HG03378 (cell line): Measurements from ENCODE around the gene NHERF2.

Experiments
- ATAC-seq: cut with Tn5 transposase; IDR thresholded peaks from one replicate; pipeline ENCODE4 v1.9.1; 2021; ENCODE audit warnings: mild to moderate bottlenecking, moderate library complexity; ENCODE audit not compliant: unreplicated experiment

NHERF2 gene

GRCh38 chr16:2026461-2027023 is at the start of gene NHERF2:
NHERF2 (plus strand) TSS chr16:2026902; CDS start chr16:2027006, 104 bp downstream.
- no peak for ATAC-seq

DNA sequence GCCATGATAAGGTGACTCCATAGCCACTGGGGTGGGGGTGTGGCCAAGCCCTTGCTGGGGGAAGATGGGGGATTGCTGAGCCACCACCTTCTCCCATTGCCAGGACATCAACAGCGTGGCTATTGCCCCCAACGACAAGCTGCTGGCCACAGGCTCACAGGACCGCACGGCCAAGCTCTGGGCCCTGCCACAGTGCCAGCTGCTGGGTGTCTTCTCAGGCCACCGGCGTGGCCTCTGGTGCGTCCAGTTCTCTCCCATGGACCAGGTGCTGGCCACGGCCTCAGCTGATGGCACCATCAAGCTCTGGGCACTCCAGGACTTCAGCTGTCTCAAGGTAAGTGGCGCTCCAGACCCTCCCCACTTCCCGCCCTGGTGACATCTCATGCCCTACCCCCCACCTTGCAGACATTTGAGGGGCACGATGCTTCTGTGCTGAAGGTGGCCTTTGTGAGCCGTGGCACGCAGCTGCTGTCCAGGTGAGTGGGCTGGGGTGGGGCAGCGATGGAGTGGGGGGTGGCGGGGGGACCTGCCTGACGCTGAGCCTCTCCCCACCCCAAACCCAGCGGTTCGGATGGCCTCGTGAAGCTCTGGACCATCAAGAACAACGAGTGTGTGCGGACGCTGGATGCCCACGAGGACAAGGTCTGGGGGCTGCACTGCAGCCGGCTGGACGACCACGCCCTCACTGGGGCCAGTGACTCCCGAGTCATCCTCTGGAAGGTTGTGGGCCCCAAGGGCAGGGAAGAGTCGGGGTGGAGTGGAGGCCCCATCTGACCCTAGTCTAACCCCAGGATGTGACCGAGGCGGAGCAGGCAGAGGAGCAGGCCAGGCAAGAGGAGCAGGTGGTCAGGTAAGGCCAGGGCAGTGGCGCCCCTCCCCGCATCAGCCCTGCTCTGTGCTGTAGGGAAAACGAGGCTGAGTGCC is 49.5 kb upstream of the NHERF2 start:
- no peak for ATAC-seq

- ATAC-seq: no peak
These were observed 48.8 kb upstream of the NHERF2 start for GRCh38 chr16:1977875-1978268.

DNA sequence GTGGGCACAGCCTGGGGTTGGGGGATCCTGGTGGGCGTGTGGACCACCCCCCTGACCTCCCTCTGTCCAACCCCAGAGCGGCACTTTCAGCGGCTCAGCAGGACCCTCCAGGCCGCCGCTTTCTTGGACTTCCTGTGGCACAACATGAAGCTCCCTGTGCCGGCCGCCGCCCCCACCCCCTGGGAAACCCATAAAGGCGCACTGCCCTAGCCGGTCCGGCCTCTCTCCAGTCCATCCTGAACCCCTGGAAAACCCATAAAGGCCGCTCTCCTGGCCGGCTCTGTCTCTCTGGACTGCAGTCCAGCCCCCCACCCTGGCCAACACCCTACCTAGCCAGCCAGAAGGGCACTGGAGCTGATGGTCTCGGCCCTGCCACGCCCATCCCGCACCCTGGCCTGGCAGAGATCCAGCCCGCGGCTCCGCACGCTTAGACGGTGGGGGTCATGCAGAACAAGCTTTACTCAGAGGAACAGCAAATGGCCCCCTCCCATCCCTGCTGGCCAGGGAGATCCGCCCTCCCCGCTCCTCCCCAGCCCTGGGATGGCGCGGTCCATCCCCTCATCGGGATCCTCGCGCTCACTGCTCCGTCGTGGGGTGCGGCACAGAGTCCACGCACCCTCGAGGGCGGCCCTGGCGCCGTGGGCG is 48.1 kb upstream of the NHERF2 start:
- no peak for ATAC-seq

- ATAC-seq: no peak
These were observed 47.3 kb upstream of the NHERF2 start for GRCh38 chr16:1979271-1980029.

GRCh38 chr16:1980030-1980769 is 46.5 kb upstream of the NHERF2 start:
- no peak for ATAC-seq

- no peak for ATAC-seq
These were observed 46.0 kb upstream of the NHERF2 start for GRCh38 chr16:1980770-1981087.

DNA sequence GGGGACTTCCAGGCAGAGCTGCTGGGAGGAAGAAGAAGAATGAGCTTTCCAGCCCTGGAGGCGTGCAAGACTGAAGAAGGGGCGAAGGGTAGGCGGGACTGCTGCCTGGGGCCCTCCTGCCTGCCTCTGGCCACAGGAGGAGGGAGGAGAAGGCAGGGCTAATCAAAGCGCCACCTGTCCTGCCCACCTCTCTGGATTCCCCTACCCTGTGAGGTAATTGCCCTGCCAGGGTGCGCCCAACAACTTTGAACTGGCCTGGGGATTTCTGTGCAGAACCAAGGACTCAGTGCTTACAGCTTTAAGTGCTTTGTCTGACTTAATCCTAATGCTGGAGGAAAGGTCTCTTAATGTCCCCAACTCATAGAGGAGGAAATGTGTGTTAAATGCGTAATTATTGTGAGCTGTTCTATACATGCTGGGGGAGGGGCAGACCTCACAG is 45.3 kb upstream of the NHERF2 start, which contains the start of gene NOXO1:
Gene NOXO1 (minus strand): TSS at position 72 of the 439 bp plus-strand sequence. CDS start 290 bp downstream, outside the sequence.
- ATAC-seq: no peak

DNA sequence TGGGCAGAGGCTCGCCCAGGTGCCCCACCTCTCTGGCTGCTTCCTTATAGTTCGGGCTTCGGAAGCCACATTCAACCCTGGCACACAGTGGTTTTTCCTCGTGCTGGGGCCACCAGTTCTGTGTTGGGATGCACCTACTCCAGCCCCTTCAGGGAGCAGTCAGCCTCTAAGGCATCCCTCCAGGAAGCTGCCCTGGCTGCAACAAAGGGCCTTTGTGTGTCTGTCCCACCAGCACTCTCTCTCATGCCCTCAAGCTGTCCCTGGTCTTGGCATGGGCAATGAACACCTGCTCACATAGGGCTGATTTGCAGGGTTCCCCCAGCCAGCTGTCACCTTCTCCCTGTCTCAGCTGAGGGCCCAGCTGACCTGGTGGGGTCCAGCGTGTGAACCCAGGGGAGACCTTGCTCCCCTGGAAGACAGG is 44.7 kb upstream of the NHERF2 start:
- ATAC-seq: no peak

- ATAC-seq: no peak
These were observed 43.6 kb upstream of the NHERF2 start for GRCh38 chr16:1982991-1983543.

GRCh38 chr16:1983544-1984346 is 43.0 kb upstream of the NHERF2 start, which contains the start of gene GFER:
GFER (plus strand) TSS chr16:1984193; CDS start chr16:1984219, 26 bp downstream.
- peak; percentile 48 for ATAC-seq

- ATAC-seq: no peak
These were observed 42.1 kb upstream of the NHERF2 start for GRCh38 chr16:1984347-1985225.

DNA sequence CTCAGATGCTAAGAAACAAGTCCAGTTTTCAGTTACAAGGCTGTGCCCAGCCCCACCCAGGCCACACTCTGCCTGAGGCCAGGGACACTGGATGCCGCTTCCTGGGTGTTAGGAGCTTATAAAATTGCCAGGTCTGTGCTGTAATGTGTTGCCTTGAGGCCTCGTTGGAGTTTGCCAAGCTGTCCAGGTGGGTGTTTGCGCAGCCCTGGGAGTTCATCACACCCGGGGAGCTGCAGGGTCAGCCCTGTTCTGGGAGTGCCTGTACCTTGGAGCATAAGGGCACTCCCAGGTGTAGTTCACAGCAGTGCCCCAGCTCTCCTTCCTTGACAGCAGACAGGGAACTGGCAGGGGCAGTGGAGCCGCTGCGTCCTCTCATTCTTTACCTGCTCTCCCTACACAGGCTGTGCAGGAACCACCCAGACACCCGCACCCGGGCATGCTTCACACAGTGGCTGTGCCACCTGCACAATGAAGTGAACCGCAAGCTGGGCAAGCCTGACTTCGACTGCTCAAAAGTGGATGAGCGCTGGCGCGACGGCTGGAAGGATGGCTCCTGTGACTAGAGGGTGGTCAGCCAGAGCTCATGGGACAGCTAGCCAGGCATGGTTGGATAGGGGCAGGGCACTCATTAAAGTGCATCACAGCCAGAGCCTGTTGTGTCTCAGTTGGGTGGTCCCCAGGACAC is 41.1 kb upstream of the NHERF2 start:
- ATAC-seq: no peak

- no peak for ATAC-seq
These were observed 39.5 kb upstream of the NHERF2 start for GRCh38 chr16:1987198-1987597.

GRCh38 chr16:1989209-1990100 is 37.2 kb upstream of the NHERF2 start, which contains the start of gene SYNGR3:
SYNGR3 (plus strand) TSS chr16:1989970; CDS start chr16:1990103, 133 bp downstream.
- ATAC-seq: no peak

DNA sequence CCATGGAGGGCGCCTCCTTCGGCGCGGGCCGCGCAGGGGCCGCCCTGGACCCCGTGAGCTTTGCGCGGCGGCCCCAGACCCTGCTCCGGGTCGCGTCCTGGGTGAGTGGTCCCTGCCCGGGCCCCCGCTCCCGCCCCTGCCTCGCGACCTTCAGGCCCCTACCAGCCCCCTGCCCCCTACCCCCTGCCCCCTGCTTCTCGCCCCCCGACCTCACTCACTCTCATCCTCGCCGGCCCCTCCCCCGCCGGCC is 36.7 kb upstream of the NHERF2 start:
- no peak for ATAC-seq
